HUES64 (cell line): ENCODE results near the gene YY1AP1.
"Not testable (repeated sequence)": the region's sequence is repeated elsewhere in the genome, so short reads cannot be mapped to it uniquely, and the experiment has no call there.

Experiments
- H3K27ac ChIP-seq: 2 replicates; pipeline ENCODE4 v1.7.0; 2013; ENCODE audit warnings: low read depth, low read length, inconsistent platforms
- H3K27me3 ChIP-seq: 2 replicates; pipeline ENCODE4 v1.6.1; 2013; ENCODE audit warnings: mild to moderate bottlenecking, low read length; ENCODE audit not compliant: insufficient read depth
- H3K36me3 ChIP-seq: 2 replicates; pipeline ENCODE4 v1.6.1; 2013; ENCODE audit warnings: mild to moderate bottlenecking, low read length; ENCODE audit not compliant: insufficient read depth
- H3K4me1 ChIP-seq: 2 replicates; pipeline ENCODE4 v1.6.1; 2013; ENCODE audit warnings: mild to moderate bottlenecking, low read length, moderate library complexity; ENCODE audit not compliant: insufficient read depth
- H3K4me3 ChIP-seq: 2 replicates; pipeline ENCODE4 v1.5.1; 2013; ENCODE audit warnings: mild to moderate bottlenecking, low read length, moderate library complexity
- H3K9ac ChIP-seq: 2 replicates; pipeline ENCODE4 v1.6.1; 2013; ENCODE audit warnings: mild to moderate bottlenecking, low read depth, low read length
- H3K9me3 ChIP-seq: 2 replicates; pipeline ENCODE4 v1.6.1; 2013; ENCODE audit warnings: low read depth, low read length; ENCODE audit not compliant: insufficient read depth
- WGBS: fragments of 150-250, 120-280 bp; methylation state at CpG from one replicate; pipeline ENCODE4 v1.1.7; 2013; ENCODE audit warnings: missing lambda C conversion rate; 5-methylcytosine and 5-hydroxymethylcytosine counted together

YY1AP1 gene

DNA sequence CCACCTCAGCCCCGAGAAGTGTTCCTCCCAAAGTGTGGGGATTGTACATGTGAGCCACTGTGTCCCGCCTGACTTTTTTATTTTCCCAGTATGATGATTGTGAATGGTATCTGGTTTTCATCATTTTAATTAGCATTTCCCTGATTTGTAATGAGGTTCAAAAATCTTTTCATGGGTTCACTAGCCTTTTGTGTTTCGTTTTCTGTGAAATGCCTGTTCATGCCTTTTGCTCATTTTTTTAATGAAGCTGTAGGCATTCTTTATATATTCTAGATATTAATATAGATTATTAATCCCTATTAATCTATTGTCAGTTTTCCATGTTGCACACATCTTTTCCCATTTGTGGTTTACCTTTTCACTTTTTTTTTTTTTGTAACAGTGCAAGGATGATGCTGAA, 20.8 kb upstream of the YY1AP1 start:
- no peak overlapping the region for H3K9ac ChIP-seq
- peaks cover 37% of the 10 kb centered on the region for H3K36me3 ChIP-seq
- H3K27ac ChIP-seq = no peak overlapping the region
- H3K4me1 ChIP-seq = no peaks in the 10 kb centered on the region
- no peaks in the 10 kb centered on the region for H3K27me3 ChIP-seq
- 100% methylated on average over 3 of the region's 3 CpGs for WGBS
- H3K9me3 ChIP-seq = no peaks in the 10 kb centered on the region
- no peak overlapping the region for H3K4me3 ChIP-seq

GRCh38 chr1:155706139-155706538, 17.6 kb upstream of the YY1AP1 start:
- H3K4me1 ChIP-seq = no peaks in the 10 kb centered on the region
- H3K36me3 ChIP-seq = peaks cover 13% of the 10 kb centered on the region
- H3K27ac ChIP-seq = no peak overlapping the region
- WGBS = 97% methylated on average over 5 of the region's 5 CpGs
- H3K4me3 ChIP-seq = no peak overlapping the region
- H3K9me3 ChIP-seq = no peaks in the 10 kb centered on the region
- no peak overlapping the region for H3K9ac ChIP-seq
- no peaks in the 10 kb centered on the region for H3K27me3 ChIP-seq

DNA sequence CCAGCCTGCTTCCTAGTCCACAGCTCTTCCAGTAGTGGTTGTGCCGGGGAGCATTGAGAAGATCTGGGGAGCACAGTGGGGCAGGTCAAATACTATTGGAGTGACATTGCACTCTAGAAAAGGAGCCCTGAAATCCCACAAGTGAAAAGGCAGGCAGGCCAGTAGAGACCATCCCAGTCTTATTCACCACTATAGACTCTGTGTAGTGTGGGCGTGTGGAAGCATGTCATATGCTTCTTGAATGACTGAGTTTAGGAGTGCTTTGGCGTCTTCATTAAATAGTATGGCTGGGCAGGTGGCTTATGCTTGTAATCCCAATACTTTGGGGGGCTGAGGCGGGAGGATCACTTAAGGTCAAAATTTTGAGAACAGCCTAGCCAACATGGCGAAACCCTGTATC, 15.8 kb upstream of the YY1AP1 start:
- not testable (repeated sequence) for H3K9ac ChIP-seq, H3K4me1 ChIP-seq, H3K27ac ChIP-seq, H3K9me3 ChIP-seq, H3K36me3 ChIP-seq, H3K27me3 ChIP-seq, H3K4me3 ChIP-seq
- 95% methylated on average over 4 of the region's 5 CpGs for WGBS

DNA sequence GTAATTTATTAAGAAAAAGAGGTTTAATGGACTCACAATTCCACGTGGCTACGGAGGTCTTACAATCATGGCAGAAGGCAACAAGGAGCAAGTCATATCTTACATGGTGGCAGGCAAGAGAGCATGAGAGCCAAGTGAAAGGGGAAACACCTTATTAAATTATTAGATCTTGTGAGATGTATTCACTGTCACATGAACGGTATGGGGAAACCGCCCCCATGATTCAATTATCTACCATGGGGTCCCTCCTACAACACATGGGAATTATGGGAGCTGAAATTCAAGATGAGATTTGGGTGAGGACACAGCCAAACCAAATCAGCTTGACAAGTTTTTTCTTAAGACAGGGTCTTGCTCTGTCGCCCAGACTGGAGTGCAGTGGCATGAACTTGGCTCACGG, 14.6 kb upstream of the YY1AP1 start:
- Histone ChIP-seq H3K4me3 (no peak overlapping the region), H3K27ac (no peak overlapping the region), H3K4me1 (no peaks in the 10 kb centered on the region), H3K27me3 (no peaks in the 10 kb centered on the region), H3K36me3 (0 out of 2 replicates have a peak, but pooled peaks cover 4% of the 10 kb centered on the region), H3K9ac (no peak overlapping the region), H3K9me3 (no peaks in the 10 kb centered on the region)
- 95% methylated on average over 6 of the region's 6 CpGs for WGBS

DNA sequence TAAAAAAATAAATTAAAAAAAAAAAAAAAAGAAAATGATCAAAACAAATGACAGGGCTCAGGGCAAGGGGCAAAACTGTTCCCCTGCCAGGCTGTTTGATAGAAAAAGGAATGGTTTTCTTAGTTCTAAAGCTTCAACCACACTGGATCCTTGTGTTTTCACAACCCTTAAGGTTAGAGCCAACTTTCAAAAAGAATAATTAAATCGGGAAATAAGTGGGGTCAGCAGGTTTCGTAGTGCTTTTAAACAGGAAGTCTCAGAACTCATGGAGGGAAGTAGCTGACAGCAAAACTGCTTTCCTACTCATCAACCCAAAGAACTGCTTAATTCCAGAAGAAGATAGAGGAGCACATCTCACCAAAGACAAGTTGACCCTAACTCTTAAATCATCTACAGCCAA, 13.1 kb upstream of the YY1AP1 start:
- H3K9me3 ChIP-seq, H3K4me1 ChIP-seq, H3K9ac ChIP-seq, H3K4me3 ChIP-seq, H3K27me3 ChIP-seq, H3K27ac ChIP-seq, H3K36me3 ChIP-seq: not testable (repeated sequence)
- 100% methylated on average over 1 of the region's 2 CpGs for WGBS

DNA sequence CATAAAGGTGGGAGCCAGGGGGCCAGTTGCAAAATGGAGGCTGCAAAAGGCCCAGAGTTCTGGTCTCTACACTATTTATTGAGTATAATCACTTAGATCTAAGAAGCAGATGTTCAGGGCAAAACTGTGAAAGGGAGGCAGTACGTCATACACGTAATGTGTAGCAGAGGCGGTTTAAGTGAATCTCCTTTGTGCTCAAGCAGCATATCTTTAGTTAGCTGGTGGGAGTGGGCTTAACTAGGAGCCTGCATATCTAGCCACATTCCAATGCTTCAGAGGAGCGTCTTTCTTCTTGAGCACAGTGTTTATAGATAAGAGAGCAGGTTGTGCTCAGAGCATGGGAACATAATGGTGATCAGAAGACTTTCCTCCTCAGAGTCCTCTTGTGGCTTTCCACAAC, 10.5 kb upstream of the YY1AP1 start:
- H3K4me1 ChIP-seq, H3K27ac ChIP-seq, H3K4me3 ChIP-seq, H3K9ac ChIP-seq, H3K9me3 ChIP-seq, H3K27me3 ChIP-seq: not testable (repeated sequence)
- peaks cover 16% of the 10 kb centered on the region for H3K36me3 ChIP-seq
- 93% methylated on average over 4 of the region's 4 CpGs for WGBS

DNA sequence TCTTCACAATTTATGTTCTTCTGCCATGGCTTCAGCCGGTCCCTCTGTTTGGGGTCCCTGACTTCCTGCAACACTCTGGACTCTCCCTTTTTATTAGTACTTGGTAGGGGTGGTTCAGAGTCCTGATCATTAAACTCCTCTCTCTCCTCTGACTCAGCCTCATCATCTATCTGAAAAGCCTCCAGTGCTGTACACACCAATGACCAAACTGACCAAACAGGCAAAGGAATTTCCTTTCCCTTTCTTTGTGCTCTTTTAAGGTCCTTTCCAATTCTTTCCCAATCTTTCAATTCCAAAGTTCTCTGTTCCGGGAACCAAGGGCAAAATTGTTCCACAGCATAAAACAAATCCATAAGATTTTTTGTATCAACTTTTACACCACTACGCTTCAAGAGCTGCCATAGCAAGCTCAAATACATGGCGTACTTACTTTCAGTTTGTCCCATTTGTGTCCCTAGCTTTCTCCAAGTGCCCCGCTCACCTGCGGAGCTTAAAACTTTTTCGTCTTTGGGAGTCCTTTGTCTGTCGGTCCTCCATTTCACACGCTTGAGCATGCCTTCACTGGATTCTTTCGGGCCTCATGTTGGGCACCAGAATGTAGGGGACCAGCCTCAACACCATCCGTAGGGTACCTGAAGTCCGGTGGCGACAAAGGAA, 9.9 kb upstream of the YY1AP1 start:
- Histone ChIP-seq H3K9ac (no peak overlapping the region), H3K4me1 (no peaks in the 10 kb centered on the region), H3K4me3 (no peak overlapping the region), H3K9me3 (peaks cover 6% of the 10 kb centered on the region; the same call in 1 of the 2 replicates), H3K27ac (peak overlapping the region; percentile 40; the same call in 1 of the 2 replicates), H3K27me3 (no peaks in the 10 kb centered on the region), H3K36me3 (peaks cover 16% of the 10 kb centered on the region)
- 90% methylated on average over 13 of the region's 13 CpGs for WGBS

- not testable (repeated sequence) for H3K27ac ChIP-seq, H3K4me1 ChIP-seq, H3K4me3 ChIP-seq, H3K9me3 ChIP-seq, H3K9ac ChIP-seq, H3K27me3 ChIP-seq
- 93% methylated on average over 11 of the region's 11 CpGs for WGBS
- peaks cover 24% of the 10 kb centered on the region for H3K36me3 ChIP-seq
These were observed 9.0 kb upstream of the YY1AP1 start for GRCh38 chr1:155697616-155698015.

GRCh38 chr1:155697046-155697445, 8.5 kb upstream of the YY1AP1 start:
- H3K4me1 ChIP-seq = no peaks in the 10 kb centered on the region
- no peak overlapping the region for H3K4me3 ChIP-seq
- no peak overlapping the region for H3K27ac ChIP-seq
- H3K36me3 ChIP-seq = peaks cover 30% of the 10 kb centered on the region
- peaks cover 11% of the 10 kb centered on the region for H3K9me3 ChIP-seq
- H3K9ac ChIP-seq = no peak overlapping the region
- no peaks in the 10 kb centered on the region for H3K27me3 ChIP-seq
- 95% methylated on average over 10 of the region's 10 CpGs for WGBS

GRCh38 chr1:155696524-155696923, 8.0 kb upstream of the YY1AP1 start:
- Histone ChIP-seq H3K9me3 (peaks cover 16% of the 10 kb centered on the region), H3K9ac (no peak overlapping the region), H3K36me3 (peaks cover 35% of the 10 kb centered on the region), H3K27me3 (no peaks in the 10 kb centered on the region), H3K4me3 (no peak overlapping the region), H3K4me1 (no peaks in the 10 kb centered on the region), H3K27ac (no peak overlapping the region)

- Histone ChIP-seq H3K36me3 (peaks cover 43% of the 10 kb centered on the region), H3K27ac (no peak overlapping the region), H3K27me3 (no peaks in the 10 kb centered on the region), H3K4me1 (no peaks in the 10 kb centered on the region), H3K9me3 (peaks cover 21% of the 10 kb centered on the region), H3K9ac (no peak overlapping the region), H3K4me3 (no peak overlapping the region)
- 100% methylated on average over 3 of the region's 3 CpGs for WGBS
These were observed 7.0 kb upstream of the YY1AP1 start for GRCh38 chr1:155695608-155696007.

DNA sequence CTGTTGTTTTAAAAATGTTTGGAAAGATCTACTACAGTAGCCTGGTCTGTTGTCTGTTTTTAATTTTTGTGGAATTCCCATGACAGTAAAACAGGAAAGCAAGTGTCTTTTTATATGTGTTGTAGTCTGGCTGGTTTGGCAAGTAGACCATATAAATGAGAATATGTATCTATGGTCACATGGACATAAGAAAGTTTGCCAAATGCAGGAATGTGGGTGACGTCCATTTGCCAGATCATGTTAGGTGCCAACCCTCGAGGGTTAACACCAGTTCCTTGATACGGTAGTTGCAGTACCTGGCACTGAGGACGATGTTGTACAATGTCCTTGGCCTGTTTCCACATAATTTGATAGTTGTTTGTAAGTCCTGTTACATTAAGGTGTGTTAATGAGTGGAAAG, 6.5 kb upstream of the YY1AP1 start:
- WGBS = 92% methylated on average over 4 of the region's 4 CpGs
- peaks cover 21% of the 10 kb centered on the region for H3K9me3 ChIP-seq
- H3K27ac ChIP-seq = no peak overlapping the region

More for the DNA sequence above, 6.5 kb upstream of the YY1AP1 start:
- Histone ChIP-seq H3K4me3 (no peak overlapping the region), H3K4me1 (peaks cover 3% of the 10 kb centered on the region; the same call in 1 of the 2 replicates), H3K9ac (no peak overlapping the region), H3K27me3 (no peaks in the 10 kb centered on the region), H3K36me3 (peaks cover 47% of the 10 kb centered on the region)
